H1 (cell line): ENCODE results near the gene STIM2. TPM values are rescaled to one million over a fixed set of nuclear protein-coding genes. Genes with fewer than 3 reads are reported as not detected.

Source experiments
- CTCF ChIA-PET: fragments of 300-600 bp; sonication (Branson Sonifier 250); formaldehyde crosslinking; loops from one replicate; lab custom pipeline; 2021; ENCODE audit not compliant: partially characterized antibody; lab: Charles Lee
- POLR2A ChIA-PET: fragments of 300-600 bp; sonication (Branson Sonifier 250); formaldehyde crosslinking; loops from one replicate; lab custom pipeline; 2021; ENCODE audit warnings: inconsistent platforms; ENCODE audit not compliant: partially characterized antibody; lab: Charles Lee
- DNase-seq, 2 experiments: peaks; one replicate each; pipeline versions ENCODE4 v3.0.0 to v3.0.0-alpha.2; 2010 to 2022; ENCODE audit warnings: low spot score in 2 of 2, low read depth in 1 of 2, mixed read lengths in 1 of 2
- FAIRE-seq: peaks from 2 replicates; lab custom pipeline; 2011; peaks lifted over from hg19 to GRCh38; lab: Jason Lieb, UNC
- H2AFZ ChIP-seq: 2 replicates; pipeline ENCODE4 v1.8.1; 2012; ENCODE audit warnings: low read length, inconsistent platforms
- H2AK5ac ChIP-seq: 2 replicates; pipeline ENCODE4 v1.6.1; 2013; ENCODE audit warnings: low read depth, low read length
- H2BK120ac ChIP-seq: replicated peaks from 2 replicates; pipeline ENCODE3; 2013; ENCODE audit warnings: low read depth, low read length, inconsistent platforms
- H2BK12ac ChIP-seq: 2 replicates; pipeline ENCODE4 v1.6.1; 2013; ENCODE audit warnings: low read depth, low read length
- H2BK15ac ChIP-seq: 2 replicates; pipeline ENCODE4 v1.6.1; 2013; ENCODE audit warnings: low read length
- H2BK20ac ChIP-seq: 2 replicates; pipeline ENCODE4 v1.6.1; 2013; ENCODE audit warnings: low read length
- H2BK5ac ChIP-seq: 2 replicates; pipeline ENCODE4 v1.6.1; 2013; ENCODE audit warnings: low read depth, low read length
- H3K14ac ChIP-seq: 2 replicates; pipeline ENCODE4 v1.6.1; 2013; ENCODE audit warnings: inconsistent platforms; ENCODE audit not compliant: insufficient read length
- H3K18ac ChIP-seq: 2 replicates; pipeline ENCODE4 v1.6.1; 2013; ENCODE audit warnings: low read length; ENCODE audit errors: extremely low read depth
- H3K23ac ChIP-seq: 2 replicates; pipeline ENCODE4 v1.6.1; 2013; ENCODE audit warnings: inconsistent platforms; ENCODE audit not compliant: insufficient read length
- H3K23me2 ChIP-seq: 2 replicates; pipeline ENCODE4 v1.6.1; 2013; ENCODE audit warnings: low read depth, low read length
- H3K27ac ChIP-seq: 2 replicates; pipeline ENCODE4 v1.6.1; 2011; ENCODE audit warnings: low read depth, low read length, inconsistent platforms
- H3K27me3 ChIP-seq, 4 experiments: replicated peaks in 1 of 4; 1 replicate in 1 of 4; 2 replicates in 3 of 4; pipeline versions ENCODE4 v1.6.1 to v1.8.1; 2011 to 2013; ENCODE audit warnings: low read length in 3 of 4, mild to moderate bottlenecking in 3 of 4, inconsistent platforms in 2 of 4, mixed read lengths in 2 of 4, moderate library complexity in 1 of 4; ENCODE audit not compliant: control insufficient read depth in 3 of 4, insufficient read depth in 3 of 4; ENCODE audit errors: extremely low read depth in 1 of 4
- H3K36me3 ChIP-seq, 4 experiments: 2 replicates each; pipeline versions ENCODE4 v1.6.1 to v1.8.1; 2011 to 2013; ENCODE audit warnings: mild to moderate bottlenecking in 4 of 4, low read length in 3 of 4, moderate library complexity in 2 of 4, control low read depth in 1 of 4, inconsistent platforms in 1 of 4; ENCODE audit not compliant: insufficient read depth in 4 of 4, control insufficient read depth in 2 of 4
- H3K4ac ChIP-seq: replicated peaks from 2 replicates; pipeline ENCODE3; 2013; ENCODE audit warnings: low read length, low read depth, mixed read lengths, inconsistent platforms; ENCODE audit not compliant: insufficient read length
- H3K4me1 ChIP-seq, 4 experiments: replicated peaks in 1 of 4; 1 replicate in 1 of 4; 2 replicates in 3 of 4; pipeline versions ENCODE4 v1.6.1 to v1.8.1; 2011 to 2013; ENCODE audit warnings: low read length in 3 of 4, inconsistent platforms in 2 of 4, mixed read lengths in 1 of 4; ENCODE audit not compliant: insufficient read depth in 4 of 4, control insufficient read depth in 3 of 4
- H3K4me2 ChIP-seq, 2 experiments: 2 replicates each; pipeline versions ENCODE4 v1.6.1 to v1.8.1; 2011 to 2013; ENCODE audit warnings: low read depth in 2 of 2, low read length in 2 of 2, control low read depth in 1 of 2, inconsistent platforms in 1 of 2, mild to moderate bottlenecking in 1 of 2; ENCODE audit not compliant: insufficient read depth in 1 of 2
- H3K4me3 ChIP-seq, 4 experiments: fragments of 200-600, 300-600 bp in 1 of 4; sonication (generic), shearing (Covaris generic), sonication (Bioruptor Twin) in 1 of 4; 2 replicates each; pipeline versions ENCODE4 v1.5.1 to v1.8.1; 2011 to 2016; ENCODE audit warnings: low read length in 4 of 4, low read depth in 3 of 4, control low read depth in 2 of 4, inconsistent platforms in 2 of 4, mild to moderate bottlenecking in 2 of 4, mixed read lengths in 1 of 4, moderate library complexity in 1 of 4; ENCODE audit not compliant: insufficient read depth in 2 of 4; ENCODE audit errors: extremely low read depth in 1 of 4
- H3K56ac ChIP-seq: replicated peaks from 2 replicates; pipeline ENCODE3; 2013; ENCODE audit warnings: low read depth, mild to moderate bottlenecking, mixed read lengths, low read length, inconsistent platforms; ENCODE audit not compliant: insufficient read length
- H3K79me1 ChIP-seq: 2 replicates; pipeline ENCODE4 v1.6.1; 2013; ENCODE audit warnings: low read depth, low read length, control low read depth
- H3K79me2 ChIP-seq, 2 experiments: 2 replicates each; pipeline versions ENCODE4 v1.6.1 to v1.8.1; 2012 to 2013; ENCODE audit warnings: low read length in 2 of 2, mild to moderate bottlenecking in 2 of 2, inconsistent platforms in 1 of 2; ENCODE audit not compliant: insufficient read depth in 2 of 2, control insufficient read depth in 1 of 2
- H3K9ac ChIP-seq, 4 experiments: replicated peaks in 1 of 4; 1 replicate in 1 of 4; 2 replicates in 3 of 4; pipeline versions ENCODE4 v1.6.1 to v1.8.1; 2011 to 2013; ENCODE audit warnings: low read depth in 3 of 4, low read length in 3 of 4, control low read depth in 2 of 4, mild to moderate bottlenecking in 2 of 4, moderate library complexity in 2 of 4, inconsistent platforms in 1 of 4; ENCODE audit errors: extremely low read depth in 1 of 4
- H3K9me3 ChIP-seq, 2 experiments: 2 replicates each; pipeline versions ENCODE4 v1.6.1 to v1.8.1; 2012 to 2013; ENCODE audit warnings: mild to moderate bottlenecking in 2 of 2, moderate library complexity in 2 of 2, control low read depth in 1 of 2, inconsistent platforms in 1 of 2, low read depth in 1 of 2, low read length in 1 of 2, mixed read lengths in 1 of 2; ENCODE audit not compliant: insufficient read depth in 2 of 2
- H4K20me1 ChIP-seq, 2 experiments: replicated peaks in 1 of 2; 2 replicates each; pipeline versions ENCODE3 to v1.8.1; 2011 to 2013; ENCODE audit warnings: inconsistent platforms in 2 of 2, low read length in 2 of 2, mild to moderate bottlenecking in 1 of 2; ENCODE audit not compliant: insufficient read depth in 2 of 2, control insufficient read depth in 1 of 2
- H4K5ac ChIP-seq: 2 replicates; pipeline ENCODE4 v1.6.1; 2013; ENCODE audit warnings: low read length, low read depth, mixed read lengths, inconsistent platforms; ENCODE audit not compliant: insufficient read length
- H4K8ac ChIP-seq: 2 replicates; pipeline ENCODE4 v1.8.0; 2013; ENCODE audit warnings: mild to moderate bottlenecking, moderate library complexity, low read length, inconsistent platforms; ENCODE audit not compliant: insufficient read depth; ENCODE audit errors: extremely low read depth
- H4K91ac ChIP-seq: replicated peaks from 2 replicates; pipeline ENCODE3; 2013; ENCODE audit warnings: low read length, mixed read lengths, inconsistent platforms; ENCODE audit not compliant: insufficient read length
- BACH1 ChIP-seq: IDR thresholded peaks from 2 replicates; pipeline ENCODE4 v1.6.1; 2012; ENCODE audit warnings: low read length, improper control_type of control experiment
- BRCA1 ChIP-seq: IDR thresholded peaks from 2 replicates; pipeline ENCODE4 v1.6.1; 2012; ENCODE audit warnings: low read depth, low read length, improper control_type of control experiment
- CBX5 ChIP-seq: fragments of 300-800, 300-1000 bp; sonication (generic); IDR thresholded peaks from 2 replicates; pipeline ENCODE4 v1.7.1; 2016; ENCODE audit warnings: antibody characterized with exemption, low read length, low read depth
- CBX8 ChIP-seq: fragments of 300-800, 300-1000 bp; sonication (generic); IDR thresholded peaks from 2 replicates; pipeline ENCODE4 v1.7.1; 2016; ENCODE audit warnings: low read depth, low read length, borderline replicate concordance
- CREB1 ChIP-seq: IDR thresholded peaks from 2 replicates; pipeline ENCODE4 v1.6.1; 2012; ENCODE audit warnings: inconsistent platforms
- EGR1 ChIP-seq: IDR thresholded peaks from 2 replicates; pipeline ENCODE4 v1.6.1; 2011; ENCODE audit warnings: low read depth, low read length, borderline replicate concordance
- KDM5A ChIP-seq: fragments of 200-600 bp; IDR thresholded peaks from 2 replicates; pipeline ENCODE4 v1.7.1; 2012; ENCODE audit warnings: mild to moderate bottlenecking, low read length, inconsistent platforms, mixed read lengths
- MAFK ChIP-seq: IDR thresholded peaks from 2 replicates; pipeline ENCODE4 v1.6.1; 2012; ENCODE audit warnings: low read depth, mild to moderate bottlenecking, improper control_type of control experiment, low read length
- NRF1 ChIP-seq: IDR thresholded peaks from 2 replicates; pipeline ENCODE4 v1.6.1; 2011; ENCODE audit warnings: mild to moderate bottlenecking, low read depth, low read length, improper control_type of control experiment
- PHF8 ChIP-seq: fragments of 200-600 bp; sonication (generic); conservative IDR thresholded peaks from 2 replicates; pipeline ENCODE4 v1.7.1; 2012; ENCODE audit warnings: low read depth, mild to moderate bottlenecking, inconsistent platforms, low read length, moderate library complexity
- POLR2AphosphoS5 ChIP-seq: IDR thresholded peaks from 2 replicates; pipeline ENCODE4 v1.6.1; 2011; ENCODE audit warnings: low read depth, low read length
- TBP ChIP-seq: IDR thresholded peaks from 2 replicates; pipeline ENCODE4 v1.6.1; 2011; ENCODE audit warnings: low read depth, low read length, improper control_type of control experiment
- WGBS, 2 experiments: shearing (Covaris generic) in 1 of 2; methylation state at CpG; one replicate each; pipeline versions ENCODE4 v1.1.6 to v1.1.7; 2013 to 2015; ENCODE audit warnings: low lambda C conversion rate in 2 of 2, mixed read lengths in 2 of 2, inconsistent platforms in 1 of 2, low coverage in 1 of 2, missing lambda C conversion rate in 1 of 2; ENCODE audit not compliant: insufficient replicate concordance in 2 of 2, insufficient coverage in 1 of 2, insufficient read length in 1 of 2; ENCODE audit errors: extremely low coverage in 1 of 2, missing lambda C conversion rate in 1 of 2; 5-methylcytosine and 5-hydroxymethylcytosine counted together
- polyA plus RNA-seq, 7 experiments: library from polyadenylated mRNA; depleted of rRNA in 3 of 7; stranded (reverse) in 5 of 7; unstranded in 2 of 7; fragments of >200 nt in 5 of 7; fragments of 200-250 nt in 2 of 7; gene quantifications; 1 replicate in 5 of 7; 2 replicates in 1 of 7; 4 replicates in 1 of 7; pipeline versions ENCODE4 v1.2.1 to v1.2.3, GENCODE V29; 2011 to 2013; ENCODE audit warnings: missing spikeins in 2 of 7, mixed read lengths in 2 of 7
- total RNA-seq: library from RNA; stranded (reverse); fragmentation: NEBNext Ultra II Directional; extraction: Animal tissue kit (Norgen Biotek cat#: 25700); gene quantifications from 2 replicates; pipeline ENCODE4 v1.2.1, GENCODE V29; 2021

STIM2 gene
- total and polyA plus RNA-seq, 2 of the 8 experiments (the other 6 are each of a cell fraction or from before 2014, with no cell fraction given): 22.9 to 23.0 TPM

- no peak overlapping the region for H2BK12ac ChIP-seq
- no peak overlapping the region for H2BK120ac ChIP-seq
- no peak overlapping the region for H3K56ac ChIP-seq
- no peak overlapping the region for H2BK5ac ChIP-seq
- H2BK15ac ChIP-seq: no peak overlapping the region
- DNase-seq: no peak
- no peak overlapping the region for H3K9ac ChIP-seq
- no peak overlapping the region for H2AK5ac ChIP-seq
- H4K5ac ChIP-seq: no peak overlapping the region
- H3K27me3 ChIP-seq: no peaks in the 10 kb centered on the region
- no peak overlapping the region for H3K4me2 ChIP-seq
- no peak overlapping the region for H2BK20ac ChIP-seq
- WGBS, 2 experiments: 93% methylated on average over 5 of the region's 5 CpGs; no CpG with 5 or more reads in 1 of the 2 experiments
- no peak overlapping the region for H3K27ac ChIP-seq
- H4K8ac ChIP-seq: no peak overlapping the region
- H3K4me1 ChIP-seq: peaks cover 0 to 12% (median 0%) of the 10 kb centered on the region in 4 experiments; a peak in 2 of 7 replicates
- POLR2A ChIA-PET: no interaction called here
- H2AFZ ChIP-seq: no peak overlapping the region
- no peaks in the 10 kb centered on the region for H3K23me2 ChIP-seq
- no peaks in the 10 kb centered on the region; the same call in 1 of the 2 replicates for H3K79me1 ChIP-seq
- no peaks in the 10 kb centered on the region for H3K9me3 ChIP-seq
- H4K20me1 ChIP-seq: peaks cover 1 to 2% of the 10 kb centered on the region in 2 experiments
- no peak overlapping the region for H3K4me3 ChIP-seq
- CTCF ChIA-PET: no interaction called here
- no peak overlapping the region for H3K18ac ChIP-seq
- no peak overlapping the region for H3K4ac ChIP-seq
- H4K91ac ChIP-seq: no peak overlapping the region
- no peak overlapping the region for H3K23ac ChIP-seq
- TF ChIP-seq TBP (no peak), EGR1 (no peak), CBX5 (no peak), CREB1 (no peak), CBX8 (no peak), POLR2AphosphoS5 (no peak), BRCA1 (no peak), KDM5A (no peak), PHF8 (no peak), MAFK (no peak), BACH1 (no peak), NRF1 (no peak)
- H3K14ac ChIP-seq: no peak overlapping the region
- FAIRE-seq: no peak
- H3K79me2 ChIP-seq: peaks cover 0 to 11% of the 10 kb centered on the region in 2 experiments; a peak in 1 of 4 replicates
- no peaks in the 10 kb centered on the region for H3K36me3 ChIP-seq
These were observed 48.7 kb downstream of the STIM2 start for GRCh38 chr4:26909369-26909768.
